ENCODE results near the gene MAP2.

MAP2 gene

GRCh38 chr2:209579230-209579749 is 155.4 kb downstream of the MAP2 start:
- no peaks in the 10 kb centered on the region for H3K36me3 ChIP-seq (ENCODE audit: control insufficient read depth in 1 of 2, insufficient read depth in 2 of 2, low read depth in 1 of 2, low read length in 2 of 2)
- no peak overlapping the region for H4K8ac ChIP-seq (ENCODE audit: low read length)
- H3K79me1 ChIP-seq (replicated peaks; ENCODE audit: low read length, poor library complexity, severe bottlenecking), result no peaks in the 10 kb centered on the region
- no peak overlapping the region for H3K27ac ChIP-seq (ENCODE audit: low read length, poor library complexity, severe bottlenecking)
- H3K4me2 ChIP-seq (ENCODE audit: low read length, poor library complexity, severe bottlenecking), result peak overlapping the region; percentile 78
- H2BK120ac ChIP-seq (ENCODE audit: low read depth, low read length), result no peak overlapping the region
- no peak overlapping the region for H2BK5ac ChIP-seq (ENCODE audit: low read depth, low read length, poor library complexity, severe bottlenecking)
- no peak overlapping the region for H3K14ac ChIP-seq (ENCODE audit: low read length in 2 of 2)
- peaks cover 2% of the 10 kb centered on the region for H3K4me1 ChIP-seq (ENCODE audit: control insufficient read depth, insufficient read depth, low read depth, low read length)
- H3K9me3 ChIP-seq (ENCODE audit: control insufficient read depth, low read length), result no peaks in the 10 kb centered on the region
- H3K4me3 ChIP-seq (ENCODE audit: insufficient read depth in 1 of 2, low read depth in 1 of 2, low read length in 2 of 2), result peak overlapping the region in 1 of 2 experiments; percentile 73
- no peak overlapping the region for H3K23ac ChIP-seq (ENCODE audit: low read length in 2 of 2)
- no peak overlapping the region for H2BK12ac ChIP-seq (ENCODE audit: low read length in 2 of 2)
- H3K4ac ChIP-seq (ENCODE audit: low read depth in 1 of 2, low read length in 2 of 2), result no peak overlapping the region
- WGBS, result 70% methylated on average over 17 of the region's 17 CpGs
- H3K9ac ChIP-seq (ENCODE audit: low read length), result peak overlapping the region; percentile 48
- H2BK15ac ChIP-seq (ENCODE audit: low read depth, poor library complexity, severe bottlenecking), result no peak overlapping the region
- no peak overlapping the region for H3K18ac ChIP-seq (ENCODE audit: low read depth in 1 of 2, low read length in 2 of 2)
- H3K27me3 ChIP-seq (ENCODE audit: control insufficient read depth in 1 of 2, insufficient read depth in 1 of 2, low read length in 2 of 2), result no peaks in the 10 kb centered on the region
- no peak overlapping the region for H4K91ac ChIP-seq (ENCODE audit: low read length)
- no peak for DNase-seq
- no peak overlapping the region for H2AFZ ChIP-seq (ENCODE audit: low read depth, low read length)
- no peak overlapping the region for H2AK5ac ChIP-seq (ENCODE audit: low read length, severe bottlenecking)

- Histone ChIP-seq H2AFZ (ENCODE audit: low read depth, low read length) (no peak overlapping the region), H3K27ac (ENCODE audit: low read length, poor library complexity, severe bottlenecking) (no peak overlapping the region), H4K8ac (ENCODE audit: low read length) (no peak overlapping the region), H3K36me3 (ENCODE audit: control insufficient read depth in 1 of 2, insufficient read depth in 2 of 2, low read depth in 1 of 2, low read length in 2 of 2) (no peaks in the 10 kb centered on the region), H3K18ac (ENCODE audit: low read depth in 1 of 2, low read length in 2 of 2) (no peak overlapping the region), H3K4ac (ENCODE audit: low read depth in 1 of 2, low read length in 2 of 2) (no peak overlapping the region), H3K4me3 (ENCODE audit: insufficient read depth in 1 of 2, low read depth in 1 of 2, low read length in 2 of 2) (no peak overlapping the region), H2AK5ac (ENCODE audit: low read length, severe bottlenecking) (no peak overlapping the region), H3K9ac (ENCODE audit: low read length) (no peak overlapping the region), H3K27me3 (ENCODE audit: control insufficient read depth in 1 of 2, insufficient read depth in 1 of 2, low read length in 2 of 2) (no peaks in the 10 kb centered on the region), H3K4me2 (ENCODE audit: low read length, poor library complexity, severe bottlenecking) (no peak overlapping the region), H4K91ac (ENCODE audit: low read length) (no peak overlapping the region), H2BK15ac (ENCODE audit: low read depth, poor library complexity, severe bottlenecking) (no peak overlapping the region), H3K79me1 (replicated peaks; ENCODE audit: low read length, poor library complexity, severe bottlenecking) (no peaks in the 10 kb centered on the region), H3K23ac (ENCODE audit: low read length in 2 of 2) (no peak overlapping the region), H2BK5ac (ENCODE audit: low read depth, low read length, poor library complexity, severe bottlenecking) (no peak overlapping the region), H2BK12ac (ENCODE audit: low read length in 2 of 2) (no peak overlapping the region), H3K14ac (ENCODE audit: low read length in 2 of 2) (no peak overlapping the region), H3K4me1 (ENCODE audit: control insufficient read depth, insufficient read depth, low read depth, low read length) (peaks cover 2% of the 10 kb centered on the region), H3K9me3 (ENCODE audit: control insufficient read depth, low read length) (no peaks in the 10 kb centered on the region), H2BK120ac (ENCODE audit: low read depth, low read length) (no peak overlapping the region)
- WGBS, result no CpG with 5 or more reads among the region's 1 CpG
- DNase-seq, result no peak
Measured at GRCh38 chr2:209581040-209581439, 157.2 kb downstream of the MAP2 start.

- Histone ChIP-seq H4K8ac (ENCODE audit: low read length) (no peak overlapping the region), H2AFZ (ENCODE audit: low read depth, low read length) (no peak overlapping the region), H3K4me2 (ENCODE audit: low read length, poor library complexity, severe bottlenecking) (no peak overlapping the region), H3K23ac (ENCODE audit: low read length in 2 of 2) (no peak overlapping the region), H2AK5ac (ENCODE audit: low read length, severe bottlenecking) (no peak overlapping the region), H2BK15ac (ENCODE audit: low read depth, poor library complexity, severe bottlenecking) (no peak overlapping the region), H4K91ac (ENCODE audit: low read length) (no peak overlapping the region), H3K18ac (ENCODE audit: low read depth in 1 of 2, low read length in 2 of 2) (no peak overlapping the region), H3K14ac (ENCODE audit: low read length in 2 of 2) (no peak overlapping the region), H3K4ac (ENCODE audit: low read depth in 1 of 2, low read length in 2 of 2) (no peak overlapping the region), H3K9ac (ENCODE audit: low read length) (no peak overlapping the region), H3K27me3 (ENCODE audit: control insufficient read depth in 1 of 2, insufficient read depth in 1 of 2, low read length in 2 of 2) (no peaks in the 10 kb centered on the region), H3K9me3 (ENCODE audit: control insufficient read depth, low read length) (no peaks in the 10 kb centered on the region), H3K79me1 (replicated peaks; ENCODE audit: low read length, poor library complexity, severe bottlenecking) (no peaks in the 10 kb centered on the region), H3K36me3 (ENCODE audit: control insufficient read depth in 1 of 2, insufficient read depth in 2 of 2, low read depth in 1 of 2, low read length in 2 of 2) (no peaks in the 10 kb centered on the region), H2BK12ac (ENCODE audit: low read length in 2 of 2) (no peak overlapping the region), H3K27ac (ENCODE audit: low read length, poor library complexity, severe bottlenecking) (no peak overlapping the region), H3K4me3 (ENCODE audit: insufficient read depth in 1 of 2, low read depth in 1 of 2, low read length in 2 of 2) (no peak overlapping the region), H3K4me1 (ENCODE audit: control insufficient read depth, insufficient read depth, low read depth, low read length) (peaks cover 2% of the 10 kb centered on the region), H2BK120ac (ENCODE audit: low read depth, low read length) (no peak overlapping the region), H2BK5ac (ENCODE audit: low read depth, low read length, poor library complexity, severe bottlenecking) (no peak overlapping the region)
- no peak for DNase-seq
- WGBS, result 90% methylated on average over 3 of the region's 3 CpGs
Measured at GRCh38 chr2:209582281-209582680, 158.4 kb downstream of the MAP2 start.

- H3K14ac ChIP-seq (ENCODE audit: low read length in 2 of 2), result no peak overlapping the region
- H2BK120ac ChIP-seq (ENCODE audit: low read depth, low read length), result no peak overlapping the region
- no peaks in the 10 kb centered on the region for H3K9me3 ChIP-seq (ENCODE audit: control insufficient read depth, low read length)
- H3K79me1 ChIP-seq (replicated peaks; ENCODE audit: low read length, poor library complexity, severe bottlenecking), result no peaks in the 10 kb centered on the region
- H3K23ac ChIP-seq (ENCODE audit: low read length in 2 of 2), result no peak overlapping the region
- H3K4me1 ChIP-seq (ENCODE audit: control insufficient read depth, insufficient read depth, low read depth, low read length), result peaks cover under 1% of the 10 kb centered on the region
- no peak overlapping the region for H3K4me3 ChIP-seq (ENCODE audit: insufficient read depth in 1 of 2, low read depth in 1 of 2, low read length in 2 of 2)
- H3K9ac ChIP-seq (ENCODE audit: low read length), result no peak overlapping the region
- H2BK15ac ChIP-seq (ENCODE audit: low read depth, poor library complexity, severe bottlenecking), result no peak overlapping the region
- no peak overlapping the region for H3K4me2 ChIP-seq (ENCODE audit: low read length, poor library complexity, severe bottlenecking)
- H4K91ac ChIP-seq (ENCODE audit: low read length), result no peak overlapping the region
- no peak overlapping the region for H3K27ac ChIP-seq (ENCODE audit: low read length, poor library complexity, severe bottlenecking)
- no peak for DNase-seq
- H2BK5ac ChIP-seq (ENCODE audit: low read depth, low read length, poor library complexity, severe bottlenecking), result no peak overlapping the region
- H2BK12ac ChIP-seq (ENCODE audit: low read length in 2 of 2), result no peak overlapping the region
- no peak overlapping the region for H2AK5ac ChIP-seq (ENCODE audit: low read length, severe bottlenecking)
- H3K18ac ChIP-seq (ENCODE audit: low read depth in 1 of 2, low read length in 2 of 2), result no peak overlapping the region
- no peak overlapping the region for H4K8ac ChIP-seq (ENCODE audit: low read length)
- H3K27me3 ChIP-seq (ENCODE audit: control insufficient read depth in 1 of 2, insufficient read depth in 1 of 2, low read length in 2 of 2), result no peaks in the 10 kb centered on the region
- no peaks in the 10 kb centered on the region for H3K36me3 ChIP-seq (ENCODE audit: control insufficient read depth in 1 of 2, insufficient read depth in 2 of 2, low read depth in 1 of 2, low read length in 2 of 2)
- no peak overlapping the region for H3K4ac ChIP-seq (ENCODE audit: low read depth in 1 of 2, low read length in 2 of 2)
- H2AFZ ChIP-seq (ENCODE audit: low read depth, low read length), result no peak overlapping the region
Measured at GRCh38 chr2:209584472-209584871, 160.6 kb downstream of the MAP2 start.
